Fibroblast of gingiva (primary cell): ENCODE measurements around the gene TMEM120B.

Experiments used
- DNase-seq: peaks from one replicate; pipeline ENCODE4 v3.0.0-alpha.2; 2011; ENCODE audit warnings: low read depth

Gene TMEM120B

GRCh38 chr12:121804417-121805111 lies 92.0 kb downstream of the TMEM120B start:
- DNase-seq: no peak

- DNase-seq: peak; percentile 26
These were observed 92.8 kb downstream of the TMEM120B start for GRCh38 chr12:121805171-121806008.

- no peak for DNase-seq
These were observed 93.5 kb downstream of the TMEM120B start for GRCh38 chr12:121806009-121806545.

- DNase-seq: no peak
These were observed 94.2 kb downstream of the TMEM120B start for GRCh38 chr12:121806546-121807423.

GRCh38 chr12:121807642-121808347 lies 95.2 kb downstream of the TMEM120B start:
- DNase-seq: no peak

- DNase-seq: no peak
These were observed 96.1 kb downstream of the TMEM120B start for GRCh38 chr12:121808623-121809022.

- no peak for DNase-seq
These were observed 97.2 kb downstream of the TMEM120B start for GRCh38 chr12:121809712-121810116.

- DNase-seq: no peak
These were observed 97.8 kb downstream of the TMEM120B start for GRCh38 chr12:121810234-121810817.

GRCh38 chr12:121810833-121811433 lies 98.4 kb downstream of the TMEM120B start:
- DNase-seq: no peak

GRCh38 chr12:121811434-121812319 lies 99.1 kb downstream of the TMEM120B start:
- peak; percentile 59 for DNase-seq

- DNase-seq: peak; percentile 83
These were observed 99.8 kb downstream of the TMEM120B start for GRCh38 chr12:121812320-121812871.

- DNase-seq: peak; percentile 72
These were observed 100.7 kb downstream of the TMEM120B start for GRCh38 chr12:121812921-121813896.

- DNase-seq: no peak
These were observed 101.4 kb downstream of the TMEM120B start for GRCh38 chr12:121813951-121814350.

- no peak for DNase-seq
These were observed 102.0 kb downstream of the TMEM120B start for GRCh38 chr12:121814429-121815119.

- DNase-seq: no peak
These were observed 102.7 kb downstream of the TMEM120B start for GRCh38 chr12:121815263-121815662.

- DNase-seq: no peak
These were observed 104.5 kb downstream of the TMEM120B start for GRCh38 chr12:121816925-121817647.

- no peak for DNase-seq
These were observed 105.1 kb downstream of the TMEM120B start for GRCh38 chr12:121817648-121818043.
